AG04449 (cell line): ENCODE results near the gene ARHGAP1.

Source experiments
- CTCF ChIA-PET: fragments of 350-600 bp; formaldehyde crosslinking; extraction: SDS; loops from one replicate; lab custom pipeline; 2021; ENCODE audit warnings: antibody characterized with exemption; lab: Yijun Ruan, JAX
- POLR2A ChIA-PET: fragments of 400-600, 350-600 bp; formaldehyde crosslinking; extraction: SDS; loops from one replicate; lab custom pipeline; 2020; ENCODE audit warnings: antibody characterized with exemption, inconsistent platforms; lab: Yijun Ruan, JAX
- DNase-seq: peaks from one replicate; pipeline ENCODE4 v3.0.0-alpha.2; 2010; ENCODE audit warnings: low read depth, low spot score
- H3K4me3 ChIP-seq: 2 replicates; pipeline ENCODE4 v1.5.1; 2011; ENCODE audit warnings: low read depth, mild to moderate bottlenecking, control low read depth, low read length
- TF ChIP-seq, protein P1 (sequence below): IDR thresholded peaks from one replicate; pipeline ENCODE4 v1.5.1; 2011; ENCODE audit warnings: mild to moderate bottlenecking, moderate library complexity, low read length, control low read depth, inconsistent platforms; ENCODE audit not compliant: insufficient read depth; ENCODE audit errors: missing control alignments

Gene ARHGAP1

DNA sequence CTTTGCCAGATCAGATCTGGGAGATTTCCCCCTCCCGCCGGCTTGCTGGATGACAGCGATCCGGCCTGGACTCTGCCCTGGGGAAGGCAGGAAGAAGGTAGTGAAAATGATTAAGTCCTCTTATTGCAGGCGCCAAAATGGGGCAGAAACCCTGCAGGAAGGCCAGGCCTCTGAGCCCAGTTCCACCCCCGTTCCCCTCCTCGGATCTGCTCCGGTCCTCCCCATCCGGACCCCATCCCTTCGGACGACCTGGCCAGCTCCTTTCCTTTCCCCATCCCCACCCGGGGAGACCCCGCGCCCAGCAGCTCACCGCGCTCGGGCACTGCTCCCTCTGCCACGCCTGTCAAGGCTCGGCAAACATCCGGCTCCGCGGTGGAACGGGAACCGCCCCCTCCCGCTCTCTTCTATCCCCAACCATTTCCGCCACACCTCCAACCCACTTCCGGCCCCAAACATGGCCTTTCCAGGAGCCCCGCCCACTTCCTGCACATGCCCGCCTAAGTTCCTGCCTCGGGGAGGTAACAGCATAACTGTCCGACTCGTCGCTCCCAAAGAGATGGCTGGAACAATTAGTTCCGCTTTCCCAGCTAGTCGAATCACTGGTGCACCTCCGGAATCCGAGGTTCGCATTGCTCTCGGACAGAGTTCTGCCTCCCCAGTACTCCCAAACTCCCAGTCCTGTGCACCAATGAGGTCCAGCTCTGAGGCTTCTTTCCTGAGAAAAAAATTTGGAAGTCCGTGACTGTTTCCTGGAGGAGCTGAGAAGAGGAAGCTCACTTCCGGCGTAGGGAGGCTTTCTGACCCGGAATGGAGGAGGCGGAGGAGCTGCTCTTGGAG, at the start of gene ARHGAP1, which contains the start of gene ZNF408:
Gene ARHGAP1, minus strand, starts transcription at position 379 of the 837 bp plus-strand sequence. CDS start 4,512 bp downstream, outside the sequence.
Gene ZNF408, plus strand, starts transcription at position 791 of the 837 bp plus-strand sequence. Its CDS starts 17 bp downstream, at position 808.
- CTCF ChIA-PET: interaction anchor here (1.4 to 1.5 kb wide), 2 partner anchors 13 to 311 kb away, joined by 3 read pairs; no protein-coding TSS in a partner anchor
- DNase-seq: peak; percentile 95
- H3K4me3 ChIP-seq: peak within 1 kb of the TSS; percentile 99
- TF ChIP-seq, protein P1, sequence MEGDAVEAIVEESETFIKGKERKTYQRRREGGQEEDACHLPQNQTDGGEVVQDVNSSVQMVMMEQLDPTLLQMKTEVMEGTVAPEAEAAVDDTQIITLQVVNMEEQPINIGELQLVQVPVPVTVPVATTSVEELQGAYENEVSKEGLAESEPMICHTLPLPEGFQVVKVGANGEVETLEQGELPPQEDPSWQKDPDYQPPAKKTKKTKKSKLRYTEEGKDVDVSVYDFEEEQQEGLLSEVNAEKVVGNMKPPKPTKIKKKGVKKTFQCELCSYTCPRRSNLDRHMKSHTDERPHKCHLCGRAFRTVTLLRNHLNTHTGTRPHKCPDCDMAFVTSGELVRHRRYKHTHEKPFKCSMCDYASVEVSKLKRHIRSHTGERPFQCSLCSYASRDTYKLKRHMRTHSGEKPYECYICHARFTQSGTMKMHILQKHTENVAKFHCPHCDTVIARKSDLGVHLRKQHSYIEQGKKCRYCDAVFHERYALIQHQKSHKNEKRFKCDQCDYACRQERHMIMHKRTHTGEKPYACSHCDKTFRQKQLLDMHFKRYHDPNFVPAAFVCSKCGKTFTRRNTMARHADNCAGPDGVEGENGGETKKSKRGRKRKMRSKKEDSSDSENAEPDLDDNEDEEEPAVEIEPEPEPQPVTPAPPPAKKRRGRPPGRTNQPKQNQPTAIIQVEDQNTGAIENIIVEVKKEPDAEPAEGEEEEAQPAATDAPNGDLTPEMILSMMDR: no peak
- POLR2A ChIA-PET: interaction anchor here (0.8 to 2.4 kb wide), 5 partner anchors 8 to 82 kb away, joined by 3 to 24 read pairs (median 3); no protein-coding TSS in a partner anchor

DNA sequence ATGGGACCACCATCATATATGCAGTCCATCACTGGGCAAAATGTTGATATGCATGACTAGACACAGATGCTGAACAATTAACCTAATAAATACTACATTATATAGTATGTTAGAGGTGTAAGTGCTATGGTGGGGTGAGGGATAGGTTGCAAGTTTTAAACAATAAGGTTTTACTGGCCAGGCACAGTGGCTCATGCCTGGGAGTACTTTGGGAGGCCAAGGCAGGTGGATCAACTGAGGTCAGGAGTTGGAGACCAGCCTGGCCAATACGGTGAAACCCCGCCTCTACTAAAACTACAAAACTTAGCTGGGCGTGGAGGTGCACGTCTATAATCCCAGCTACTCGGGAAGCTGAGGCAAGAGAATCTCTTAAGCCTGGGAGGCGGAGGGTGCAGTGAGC, 46.7 kb upstream of the ARHGAP1 start:
- CTCF ChIA-PET: no interaction called here
- DNase-seq: no peak
- POLR2A ChIA-PET: no interaction called here
- TF ChIP-seq, protein P1: no peak
- H3K4me3 ChIP-seq: no peak overlapping the region

- CTCF ChIA-PET: no interaction called here
- POLR2A ChIA-PET: no interaction called here
- DNase-seq: no peak
- no peak overlapping the region for H3K4me3 ChIP-seq
- TF ChIP-seq, protein P1: no peak
These were observed 45.6 kb upstream of the ARHGAP1 start for GRCh38 chr11:46745995-46746394.

- TF ChIP-seq, protein P1: no peak
- ChIA-PET CTCF (no interaction called here), POLR2A (no interaction called here)
- no peak overlapping the region for H3K4me3 ChIP-seq
- no peak for DNase-seq
These were observed 44.9 kb upstream of the ARHGAP1 start for GRCh38 chr11:46745328-46745727.

DNA sequence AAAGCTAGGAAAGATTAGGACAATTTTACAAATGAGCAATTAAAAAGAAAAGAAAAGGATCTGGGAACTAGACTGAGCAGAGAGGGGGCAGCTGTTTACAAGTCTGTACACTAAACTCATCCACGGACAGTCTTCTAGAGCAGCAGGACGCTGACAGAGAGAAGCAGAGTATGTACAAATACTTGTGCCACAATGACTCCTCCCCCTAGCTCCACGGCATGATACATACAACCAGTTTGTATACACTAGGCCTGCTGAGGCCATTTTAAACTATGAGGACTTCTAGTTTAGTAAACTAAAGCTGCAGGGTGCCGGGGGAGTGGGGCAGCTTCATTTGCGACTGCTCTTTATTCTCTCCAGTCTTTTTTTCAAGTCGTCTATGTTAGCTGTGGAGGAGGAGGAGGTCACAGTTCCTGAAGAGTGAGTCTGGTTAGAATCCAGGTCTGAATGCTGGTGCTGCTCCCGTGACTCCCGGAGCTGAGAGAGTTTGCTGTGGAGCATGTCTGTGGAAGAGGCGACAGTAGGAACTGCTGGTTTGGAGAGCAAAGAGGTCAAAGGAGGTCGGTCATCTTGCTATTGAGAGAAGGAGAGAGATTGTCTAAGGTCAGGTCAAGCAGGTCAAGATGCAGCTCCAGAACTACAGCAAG, 43.4 kb upstream of the ARHGAP1 start:
- TF ChIP-seq, protein P1: no peak
- ChIA-PET CTCF (interaction anchor here (1.0 to 1.7 kb wide), 2 partner anchors 18 to 43 kb away, joined by 3 to 6 read pairs; no protein-coding TSS in a partner anchor), POLR2A (no interaction called here)
- no peak overlapping the region for H3K4me3 ChIP-seq
- DNase-seq: no peak

DNA sequence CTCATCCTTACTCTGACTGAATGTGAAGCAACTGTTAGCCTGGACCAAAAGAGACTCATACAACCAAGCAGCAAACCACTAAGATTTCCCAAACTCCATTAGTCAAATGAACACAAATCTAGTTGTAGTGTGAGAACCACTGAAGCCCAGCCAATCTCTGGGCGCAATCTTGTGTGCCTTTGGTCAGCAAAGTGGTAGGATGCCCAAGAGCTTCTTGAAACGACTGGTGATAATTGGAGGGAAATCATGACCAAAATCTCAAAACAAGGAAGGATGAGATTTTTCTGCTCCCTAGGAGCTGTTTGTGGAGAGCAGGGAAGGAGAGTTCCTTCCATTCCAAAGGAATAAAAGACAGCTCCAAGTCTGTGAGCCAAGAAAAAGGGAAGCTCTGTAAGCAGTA, 42.6 kb upstream of the ARHGAP1 start:
- CTCF ChIA-PET: interaction anchor here (1.7 kb wide), 1 partner anchor 44 kb away, joined by 6 read pairs; no protein-coding TSS in a partner anchor
- POLR2A ChIA-PET: no interaction called here
- TF ChIP-seq, protein P1: no peak
- H3K4me3 ChIP-seq: no peak overlapping the region
- no peak for DNase-seq
